GM12878 (cell line): Measurements from ENCODE around the gene ZNF709. TPM values are rescaled to one million over a fixed set of nuclear protein-coding genes. Genes with fewer than 3 reads are reported as not detected.
A peak's percentile ranks its signal among the peaks of the same experiment; 100 is the strongest.

Source experiments
- ATF7 ChIP-seq: fragments of 450-650 bp; IDR thresholded peaks from 2 replicates; pipeline ENCODE4 v1.6.1; 2016; ENCODE audit warnings: low read depth, mild to moderate bottlenecking
- BHLHE40 ChIP-seq, 2 experiments: fragments of 450-650 bp in 1 of 2; IDR thresholded peaks; 2 replicates each; pipeline ENCODE4 v1.6.1; 2011 to 2017; ENCODE audit warnings: low read depth in 2 of 2, borderline replicate concordance in 1 of 2, improper control_type of control experiment in 1 of 2, low read length in 1 of 2, mild to moderate bottlenecking in 1 of 2
- CBFB ChIP-seq: IDR thresholded peaks from 2 replicates; pipeline ENCODE4 v1.6.1; 2016; ENCODE audit warnings: antibody characterized with exemption, low read depth
- EED ChIP-seq: sonication (generic); IDR thresholded peaks from 2 replicates; pipeline ENCODE4 v1.6.1; 2016; ENCODE audit warnings: antibody characterized with exemption, low read depth
- EP300 ChIP-seq, 2 experiments: fragments of 150-350 bp in 1 of 2; IDR thresholded peaks; 2 replicates each; pipeline ENCODE4 v1.6.1; 2011 to 2012; ENCODE audit warnings: low read depth in 2 of 2, low read length in 2 of 2, borderline replicate concordance in 1 of 2, improper control_type of control experiment in 1 of 2, inconsistent platforms in 1 of 2; ENCODE audit not compliant: control insufficient read depth in 1 of 2
- ESRRA ChIP-seq: IDR thresholded peaks from 2 replicates; pipeline ENCODE4 v1.6.1; 2012; ENCODE audit warnings: mild to moderate bottlenecking, low read length, improper control_type of control experiment
- FOS ChIP-seq: IDR thresholded peaks from 3 replicates; pipeline ENCODE4 v1.6.1; 2011; ENCODE audit warnings: borderline replicate concordance; ENCODE audit not compliant: insufficient read length; ENCODE audit errors: extremely low read depth
- HDAC6 ChIP-seq: fragments of 200-600 bp; sonication (generic); IDR thresholded peaks from one replicate; pipeline ENCODE4 v1.8.0; 2017; ENCODE audit warnings: antibody characterized with exemption; ENCODE audit not compliant: unreplicated experiment
- HDGF ChIP-seq: fragments of 450-650 bp; IDR thresholded peaks from 2 replicates; pipeline ENCODE4 v1.6.1; 2016; ENCODE audit warnings: antibody characterized with exemption
- JUNB ChIP-seq: IDR thresholded peaks from 2 replicates; pipeline ENCODE4 v1.6.1; 2016; ENCODE audit warnings: antibody characterized with exemption, mild to moderate bottlenecking
- LARP7 ChIP-seq: fragments of 450-650 bp; IDR thresholded peaks from 2 replicates; pipeline ENCODE4 v1.6.1; 2017; ENCODE audit warnings: mild to moderate bottlenecking
- NFXL1 ChIP-seq: fragments of 450-650 bp; IDR thresholded peaks from 2 replicates; pipeline ENCODE4 v1.6.1; 2017; ENCODE audit warnings: antibody characterized with exemption, mild to moderate bottlenecking, borderline replicate concordance
- NR2C2 ChIP-seq: IDR thresholded peaks from 2 replicates; pipeline ENCODE4 v1.6.1; 2011; ENCODE audit warnings: borderline replicate concordance, low read depth; ENCODE audit not compliant: control insufficient read depth, insufficient read length
- PAX8 ChIP-seq: fragments of 450-650 bp; IDR thresholded peaks from 2 replicates; pipeline ENCODE4 v1.6.1; 2017; ENCODE audit warnings: mild to moderate bottlenecking, moderate library complexity
- PML ChIP-seq: IDR thresholded peaks from 2 replicates; pipeline ENCODE4 v1.6.1; 2012; ENCODE audit warnings: low read length, inconsistent platforms
- POU2F2 ChIP-seq: IDR thresholded peaks from 3 replicates; pipeline ENCODE4 v1.6.1; 2011; ENCODE audit warnings: low read depth, mild to moderate bottlenecking, low read length, borderline replicate concordance
- SIN3A ChIP-seq: IDR thresholded peaks from 2 replicates; pipeline ENCODE4 v1.6.1; 2012; ENCODE audit warnings: low read depth, low read length, improper control_type of control experiment
- TBL1XR1 ChIP-seq: IDR thresholded peaks from 2 replicates; pipeline ENCODE4 v1.6.1; 2012; ENCODE audit warnings: low read depth, low read length, improper control_type of control experiment
- YY1 ChIP-seq: IDR thresholded peaks from 2 replicates; pipeline ENCODE4 v1.6.1; 2011; ENCODE audit warnings: low read depth, mild to moderate bottlenecking, low read length
- ZNF24 ChIP-seq: fragments of 450-650 bp; IDR thresholded peaks from 2 replicates; pipeline ENCODE4 v1.6.1; 2017; ENCODE audit warnings: antibody characterized with exemption, mild to moderate bottlenecking
- ZNF384 ChIP-seq: IDR thresholded peaks from 2 replicates; pipeline ENCODE4 v1.6.1; 2012; ENCODE audit warnings: low read depth, mild to moderate bottlenecking, low read length, improper control_type of control experiment, borderline replicate concordance
- polyA plus RNA-seq, 11 experiments: library from polyadenylated mRNA; depleted of rRNA in 4 of 11; unstranded in 6 of 11; stranded (reverse) in 5 of 11; fragments of >200 nt; fragmentation: Nextera tagmentation in 4 of 11; fragmentation: Illumina TruSeq in 1 of 11; extraction: Ambion mirVana in 4 of 11; extraction: Trizol in 1 of 11; gene quantifications; 1 replicate in 1 of 11; 2 replicates in 10 of 11; pipeline versions ENCODE4 v1.2.1 to v1.2.3, GENCODE V29; 2011 to 2016; ENCODE audit warnings: inconsistent platforms in 2 of 11, missing spikeins in 2 of 11, low read depth in 1 of 11
- total RNA-seq, 4 experiments: library from RNA; depleted of rRNA in 3 of 4; stranded (reverse); fragments of >200 nt in 3 of 4; fragmentation: Illumina TruSeq in 1 of 4; extraction: Trizol in 1 of 4; gene quantifications; 2 replicates each; pipeline versions ENCODE4 v1.2.1 to v1.2.3, GENCODE V29; 2013 to 2021
- TF ChIP-seq, protein P1 (sequence below): fragments of 450-650 bp; IDR thresholded peaks from 2 replicates; pipeline ENCODE4 v1.6.1; 2017; ENCODE audit warnings: low read depth, mild to moderate bottlenecking, moderate library complexity
- TF ChIP-seq, protein P2 (sequence below): fragments of 450-650 bp; IDR thresholded peaks from 2 replicates; pipeline ENCODE4 v1.6.1; 2016; ENCODE audit warnings: mild to moderate bottlenecking
- TF ChIP-seq, protein P3 (sequence below): IDR thresholded peaks from 2 replicates; pipeline ENCODE4 v1.6.1; 2011; ENCODE audit warnings: low read depth, low read length, improper control_type of control experiment, borderline replicate concordance
- TF ChIP-seq, protein P4 (sequence below): fragments of 450-650 bp; IDR thresholded peaks from 2 replicates; pipeline ENCODE4 v1.6.1; 2018; ENCODE audit warnings: mild to moderate bottlenecking, low read depth, moderate library complexity; ENCODE audit not compliant: partially characterized antibody

The ZNF709 gene
- total and polyA plus RNA-seq, 10 of the 15 experiments (the other 5 are each of a cell fraction or from before 2014, with no cell fraction given), result 0.27 to 2.5 (median 1.5) TPM

DNA sequence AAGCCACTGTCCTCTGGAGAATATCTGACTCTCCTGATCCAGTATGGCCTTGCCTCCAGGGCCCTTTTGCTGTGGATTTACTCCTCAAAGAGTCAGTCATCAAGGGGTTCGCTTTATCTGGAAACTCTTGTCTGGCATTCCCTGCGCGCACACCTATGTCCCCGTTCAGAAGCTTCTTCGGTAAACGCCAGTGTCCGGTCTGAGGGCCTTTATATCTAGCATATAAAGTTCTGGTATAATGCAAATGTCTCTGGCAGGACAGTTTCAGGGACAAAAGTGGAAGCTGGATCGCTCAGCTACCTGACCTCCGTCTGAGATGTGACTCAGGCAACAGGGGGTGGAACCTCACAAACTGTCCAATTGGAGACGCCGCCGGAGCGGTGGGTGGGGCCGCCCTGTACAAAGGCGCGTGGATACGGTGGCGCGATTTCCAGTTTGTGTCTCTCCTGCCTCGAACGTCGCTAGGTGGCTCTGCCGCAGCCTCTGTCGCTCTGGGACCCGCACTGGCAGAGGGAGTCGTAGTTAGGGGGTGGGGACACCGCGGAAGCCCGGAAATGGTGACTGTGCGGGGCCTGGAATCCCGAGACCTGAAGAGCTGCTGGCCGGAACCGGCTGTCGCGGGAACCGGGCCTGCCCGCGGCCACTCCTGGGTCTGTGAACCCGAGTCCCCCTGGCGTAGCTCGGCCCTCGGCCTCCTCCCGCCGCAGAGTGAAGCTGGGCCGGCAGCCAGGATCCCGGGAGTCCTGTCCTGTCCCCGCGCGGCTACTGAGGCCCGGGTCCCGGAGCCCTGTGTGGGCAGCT is 10.6 kb upstream of the ZNF709 start (continued):
- TF ChIP-seq, protein P1, sequence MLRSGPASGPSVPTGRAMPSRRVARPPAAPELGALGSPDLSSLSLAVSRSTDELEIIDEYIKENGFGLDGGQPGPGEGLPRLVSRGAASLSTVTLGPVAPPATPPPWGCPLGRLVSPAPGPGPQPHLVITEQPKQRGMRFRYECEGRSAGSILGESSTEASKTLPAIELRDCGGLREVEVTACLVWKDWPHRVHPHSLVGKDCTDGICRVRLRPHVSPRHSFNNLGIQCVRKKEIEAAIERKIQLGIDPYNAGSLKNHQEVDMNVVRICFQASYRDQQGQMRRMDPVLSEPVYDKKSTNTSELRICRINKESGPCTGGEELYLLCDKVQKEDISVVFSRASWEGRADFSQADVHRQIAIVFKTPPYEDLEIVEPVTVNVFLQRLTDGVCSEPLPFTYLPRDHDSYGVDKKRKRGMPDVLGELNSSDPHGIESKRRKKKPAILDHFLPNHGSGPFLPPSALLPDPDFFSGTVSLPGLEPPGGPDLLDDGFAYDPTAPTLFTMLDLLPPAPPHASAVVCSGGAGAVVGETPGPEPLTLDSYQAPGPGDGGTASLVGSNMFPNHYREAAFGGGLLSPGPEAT, result peak; percentile 9; the same call in 1 of the 2 replicates
- TF ChIP-seq PAX8 (no peak), EP300 (IDR thresholded peaks at IDR 0.05; ENCODE audit: borderline replicate concordance in 1 of 2, control insufficient read depth in 1 of 2, low read depth in 2 of 2, low read length in 2 of 2) (no peak), EED (no peak), CBFB (no peak), NR2C2 (no peak), ESRRA (no peak), ZNF384 (no peak), BHLHE40 (IDR thresholded peaks at IDR 0.05; ENCODE audit: borderline replicate concordance in 1 of 2, low read depth in 2 of 2, low read length in 1 of 2) (peak in 1 of 2 experiments; percentile 57; a peak in 1 of 4 replicates), SIN3A (no peak), POU2F2 (peak; percentile 38; the same call in 1 of the 3 replicates), ATF7 (no peak), LARP7 (no peak), HDGF (0 out of 2 replicates have a peak, but pooled peaks have one; percentile 25), TBL1XR1 (no peak), PML (no peak), YY1 (no peak), JUNB (no peak), NFXL1 (no peak), HDAC6 (no peak), FOS (no peak), ZNF24 (no peak)
- TF ChIP-seq, protein P2, sequence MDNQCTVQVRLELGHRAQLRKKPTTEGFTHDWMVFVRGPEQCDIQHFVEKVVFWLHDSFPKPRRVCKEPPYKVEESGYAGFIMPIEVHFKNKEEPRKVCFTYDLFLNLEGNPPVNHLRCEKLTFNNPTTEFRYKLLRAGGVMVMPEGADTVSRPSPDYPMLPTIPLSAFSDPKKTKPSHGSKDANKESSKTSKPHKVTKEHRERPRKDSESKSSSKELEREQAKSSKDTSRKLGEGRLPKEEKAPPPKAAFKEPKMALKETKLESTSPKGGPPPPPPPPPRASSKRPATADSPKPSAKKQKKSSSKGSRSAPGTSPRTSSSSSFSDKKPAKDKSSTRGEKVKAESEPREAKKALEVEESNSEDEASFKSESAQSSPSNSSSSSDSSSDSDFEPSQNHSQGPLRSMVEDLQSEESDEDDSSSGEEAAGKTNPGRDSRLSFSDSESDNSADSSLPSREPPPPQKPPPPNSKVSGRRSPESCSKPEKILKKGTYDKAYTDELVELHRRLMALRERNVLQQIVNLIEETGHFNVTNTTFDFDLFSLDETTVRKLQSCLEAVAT, result no peak
- TF ChIP-seq, protein P3, sequence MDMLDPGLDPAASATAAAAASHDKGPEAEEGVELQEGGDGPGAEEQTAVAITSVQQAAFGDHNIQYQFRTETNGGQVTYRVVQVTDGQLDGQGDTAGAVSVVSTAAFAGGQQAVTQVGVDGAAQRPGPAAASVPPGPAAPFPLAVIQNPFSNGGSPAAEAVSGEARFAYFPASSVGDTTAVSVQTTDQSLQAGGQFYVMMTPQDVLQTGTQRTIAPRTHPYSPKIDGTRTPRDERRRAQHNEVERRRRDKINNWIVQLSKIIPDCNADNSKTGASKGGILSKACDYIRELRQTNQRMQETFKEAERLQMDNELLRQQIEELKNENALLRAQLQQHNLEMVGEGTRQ, result no peak
- TF ChIP-seq, protein P4, sequence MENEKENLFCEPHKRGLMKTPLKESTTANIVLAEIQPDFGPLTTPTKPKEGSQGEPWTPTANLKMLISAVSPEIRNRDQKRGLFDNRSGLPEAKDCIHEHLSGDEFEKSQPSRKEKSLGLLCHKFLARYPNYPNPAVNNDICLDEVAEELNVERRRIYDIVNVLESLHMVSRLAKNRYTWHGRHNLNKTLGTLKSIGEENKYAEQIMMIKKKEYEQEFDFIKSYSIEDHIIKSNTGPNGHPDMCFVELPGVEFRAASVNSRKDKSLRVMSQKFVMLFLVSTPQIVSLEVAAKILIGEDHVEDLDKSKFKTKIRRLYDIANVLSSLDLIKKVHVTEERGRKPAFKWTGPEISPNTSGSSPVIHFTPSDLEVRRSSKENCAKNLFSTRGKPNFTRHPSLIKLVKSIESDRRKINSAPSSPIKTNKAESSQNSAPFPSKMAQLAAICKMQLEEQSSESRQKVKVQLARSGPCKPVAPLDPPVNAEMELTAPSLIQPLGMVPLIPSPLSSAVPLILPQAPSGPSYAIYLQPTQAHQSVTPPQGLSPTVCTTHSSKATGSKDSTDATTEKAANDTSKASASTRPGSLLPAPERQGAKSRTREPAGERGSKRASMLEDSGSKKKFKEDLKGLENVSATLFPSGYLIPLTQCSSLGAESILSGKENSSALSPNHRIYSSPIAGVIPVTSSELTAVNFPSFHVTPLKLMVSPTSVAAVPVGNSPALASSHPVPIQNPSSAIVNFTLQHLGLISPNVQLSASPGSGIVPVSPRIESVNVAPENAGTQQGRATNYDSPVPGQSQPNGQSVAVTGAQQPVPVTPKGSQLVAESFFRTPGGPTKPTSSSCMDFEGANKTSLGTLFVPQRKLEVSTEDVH, result no peak
